Transverse colon (tissue), 4 donors: ENCODE measurements around the gene EGFR.

ENCODE experiments used
- POLR2A ChIP-seq: fragments of 450-650 bp; IDR thresholded peaks from one replicate; pipeline ENCODE4 v1.6.1; 2016; ENCODE audit warnings: antibody characterized with exemption, mild to moderate bottlenecking, moderate library complexity
- POLR2AphosphoS5 ChIP-seq, 3 donors: sonication (generic); formaldehyde crosslinking; IDR thresholded peaks; one replicate each; pipeline ENCODE4 v1.6.1; 2016; ENCODE audit warnings: antibody characterized with exemption in 3 of 3
- TF ChIP-seq, protein P1 (sequence below), 5 experiments: fragments of 200-600 bp in 3 of 5; fragments of 450-650 bp in 2 of 5; sonication (generic) in 3 of 5; IDR thresholded peaks; 1 replicate in 2 of 5; 2 replicates in 3 of 5; pipeline ENCODE4 v1.5.1; 2016 to 2017; ENCODE audit warnings: antibody characterized with exemption in 5 of 5, inconsistent platforms in 3 of 5, mild to moderate bottlenecking in 2 of 5, moderate library complexity in 1 of 5

DNA sequence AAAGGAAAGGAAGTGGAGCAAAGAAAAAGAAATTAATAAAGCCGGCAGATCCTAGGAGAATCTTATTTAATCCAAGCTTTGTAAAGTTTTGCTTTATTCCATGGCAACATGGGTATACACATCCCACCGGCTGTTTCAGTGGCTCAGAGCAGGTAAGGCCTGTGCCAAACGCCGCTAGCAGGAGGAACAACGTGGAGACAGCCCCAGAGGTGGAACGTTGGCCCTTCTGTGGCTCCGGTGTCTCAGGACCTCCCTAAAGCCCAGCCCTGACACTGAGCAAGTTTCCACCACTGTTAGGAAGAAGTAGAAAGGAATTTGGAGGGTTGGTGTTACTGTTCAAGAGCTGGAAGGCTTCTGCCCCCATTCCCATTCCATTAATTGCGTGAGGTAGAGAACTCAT lies 52.0 kb downstream of the EGFR start:
- TF ChIP-seq, protein P1, sequence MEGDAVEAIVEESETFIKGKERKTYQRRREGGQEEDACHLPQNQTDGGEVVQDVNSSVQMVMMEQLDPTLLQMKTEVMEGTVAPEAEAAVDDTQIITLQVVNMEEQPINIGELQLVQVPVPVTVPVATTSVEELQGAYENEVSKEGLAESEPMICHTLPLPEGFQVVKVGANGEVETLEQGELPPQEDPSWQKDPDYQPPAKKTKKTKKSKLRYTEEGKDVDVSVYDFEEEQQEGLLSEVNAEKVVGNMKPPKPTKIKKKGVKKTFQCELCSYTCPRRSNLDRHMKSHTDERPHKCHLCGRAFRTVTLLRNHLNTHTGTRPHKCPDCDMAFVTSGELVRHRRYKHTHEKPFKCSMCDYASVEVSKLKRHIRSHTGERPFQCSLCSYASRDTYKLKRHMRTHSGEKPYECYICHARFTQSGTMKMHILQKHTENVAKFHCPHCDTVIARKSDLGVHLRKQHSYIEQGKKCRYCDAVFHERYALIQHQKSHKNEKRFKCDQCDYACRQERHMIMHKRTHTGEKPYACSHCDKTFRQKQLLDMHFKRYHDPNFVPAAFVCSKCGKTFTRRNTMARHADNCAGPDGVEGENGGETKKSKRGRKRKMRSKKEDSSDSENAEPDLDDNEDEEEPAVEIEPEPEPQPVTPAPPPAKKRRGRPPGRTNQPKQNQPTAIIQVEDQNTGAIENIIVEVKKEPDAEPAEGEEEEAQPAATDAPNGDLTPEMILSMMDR (IDR thresholded peaks at IDR 0.05): no peak
- TF ChIP-seq POLR2A (no peak), POLR2AphosphoS5 (IDR thresholded peaks at IDR 0.05) (no peak)
